ENCODE data around the gene ALX4.

ALX4 gene

GRCh38 chr11:44315947-44316658, 6.2 kb upstream of the ALX4 start:
- DNase-seq (ENCODE audit: low read depth in 3 of 3) = no peak

- DNase-seq (ENCODE audit: low read depth in 3 of 3) = no peak
Observed at GRCh38 chr11:44314733-44315132, 4.8 kb upstream of the ALX4 start.

- DNase-seq (ENCODE audit: low read depth in 3 of 3) = no peak
Observed at GRCh38 chr11:44313761-44314489, 4.0 kb upstream of the ALX4 start.

- no peak for DNase-seq (ENCODE audit: low read depth in 3 of 3)
Observed at GRCh38 chr11:44312876-44313275, 2.9 kb upstream of the ALX4 start.

GRCh38 chr11:44311339-44312261, 1.7 kb upstream of the ALX4 start:
- no peak for DNase-seq (ENCODE audit: low read depth in 3 of 3)

GRCh38 chr11:44310463-44311272, 729 bp upstream of the ALX4 start:
- DNase-seq (ENCODE audit: low read depth in 3 of 3) = no peak

GRCh38 chr11:44310206-44310462, 195 bp upstream of the ALX4 start:
- DNase-seq (ENCODE audit: low read depth in 3 of 3) = no peak

- DNase-seq (ENCODE audit: low read depth in 3 of 3) = no peak
Observed at GRCh38 chr11:44308923-44309477, 939 bp downstream of the ALX4 start.

GRCh38 chr11:44308256-44308922, 1.6 kb downstream of the ALX4 start:
- DNase-seq (ENCODE audit: low read depth in 3 of 3) = no peak

GRCh38 chr11:44307340-44308099, 2.4 kb downstream of the ALX4 start:
- DNase-seq (ENCODE audit: low read depth in 3 of 3) = no peak

- no peak for DNase-seq (ENCODE audit: low read depth in 3 of 3)
Observed at GRCh38 chr11:44306918-44307244, 3.1 kb downstream of the ALX4 start.

- no peak for DNase-seq (ENCODE audit: low read depth in 3 of 3)
Observed at GRCh38 chr11:44306052-44306917, 3.7 kb downstream of the ALX4 start.

- DNase-seq (ENCODE audit: low read depth in 3 of 3) = peak in 1 of 3 experiments; percentile 8
Observed at GRCh38 chr11:44305470-44306051, 4.4 kb downstream of the ALX4 start.

GRCh38 chr11:44305026-44305469, 4.9 kb downstream of the ALX4 start:
- no peak for DNase-seq (ENCODE audit: low read depth in 3 of 3)

GRCh38 chr11:44304091-44305025, 5.6 kb downstream of the ALX4 start:
- DNase-seq (ENCODE audit: low read depth in 3 of 3) = no peak

GRCh38 chr11:44303401-44303938, 6.5 kb downstream of the ALX4 start:
- no peak for DNase-seq (ENCODE audit: low read depth in 3 of 3)

- DNase-seq (ENCODE audit: low read depth in 3 of 3) = no peak
Observed at GRCh38 chr11:44301564-44302271, 8.2 kb downstream of the ALX4 start.

All from stimulated activated CD4-positive, alpha-beta T cell treated with anti-CD3 and anti-CD28 coated beads, TNF-alpha, amount 100 ng/mL, for 4 hours (primary cell).